Loucy (cell line): ENCODE measurements around the gene HMGCS1.

Experiments used
- H2AFZ ChIP-seq: fragments of 200-600 bp; sonication (generic); 2 replicates; pipeline ENCODE4 v1.6.0; 2016; ENCODE audit warnings: antibody characterized with exemption, mild to moderate bottlenecking, low read length, moderate library complexity
- H3F3A ChIP-seq: fragments of 200-600 bp; 2 replicates; pipeline ENCODE4 v1.6.0; 2016; ENCODE audit warnings: antibody characterized with exemption, low read depth, mild to moderate bottlenecking
- H3K27me3 ChIP-seq: fragments of 200-600 bp; sonication (generic); 2 replicates; pipeline ENCODE4 v1.6.1; 2014; ENCODE audit warnings: low read length, mild to moderate bottlenecking; ENCODE audit not compliant: insufficient read depth, poor library complexity, severe bottlenecking
- H3K36me3 ChIP-seq: fragments of 200-600 bp; sonication (generic); 2 replicates; pipeline ENCODE4 v1.6.1; 2016; ENCODE audit warnings: low read length; ENCODE audit not compliant: insufficient read depth
- H3K4me1 ChIP-seq: fragments of 200-600 bp; sonication (generic); 2 replicates; pipeline ENCODE4 v1.5.1; 2014; ENCODE audit warnings: low read length, mild to moderate bottlenecking; ENCODE audit not compliant: insufficient read depth, poor library complexity, severe bottlenecking
- H3K4me2 ChIP-seq: fragments of 200-600 bp; sonication (generic); 2 replicates; pipeline ENCODE4 v1.6.0; 2014; ENCODE audit warnings: antibody characterized with exemption, low read length, low read depth, mild to moderate bottlenecking; ENCODE audit not compliant: poor library complexity, severe bottlenecking
- H3K4me3 ChIP-seq: fragments of 200-600 bp; sonication (generic); 2 replicates; pipeline ENCODE4 v1.5.1; 2014; ENCODE audit warnings: low read length, mild to moderate bottlenecking, mixed read lengths; ENCODE audit not compliant: poor library complexity, severe bottlenecking
- H3K79me2 ChIP-seq: fragments of 200-600 bp; sonication (generic); 2 replicates; pipeline ENCODE4 v1.6.1; 2014; ENCODE audit warnings: low read length; ENCODE audit not compliant: insufficient read depth
- H3K9ac ChIP-seq: fragments of 200-600 bp; sonication (generic); 2 replicates; pipeline ENCODE4 v1.6.0; 2014; ENCODE audit warnings: mild to moderate bottlenecking, low read depth, low read length, moderate library complexity; ENCODE audit not compliant: poor library complexity, severe bottlenecking
- H3K9me2 ChIP-seq: fragments of 200-600 bp; sonication (generic); replicated peaks from 2 replicates; pipeline ENCODE4 v1.6.1; 2016; ENCODE audit warnings: low read depth, low read length, mixed read lengths
- H3K9me3 ChIP-seq: fragments of 200-600 bp; sonication (generic); 2 replicates; pipeline ENCODE4 v1.6.1; 2014; ENCODE audit warnings: mild to moderate bottlenecking, antibody characterized with exemption, low read length, low read depth; ENCODE audit not compliant: insufficient read depth
- H4K20me1 ChIP-seq: fragments of 200-600 bp; sonication (generic); 2 replicates; pipeline ENCODE4 v1.6.0; 2014; ENCODE audit warnings: antibody characterized with exemption, low read length, mild to moderate bottlenecking; ENCODE audit not compliant: insufficient read depth, poor library complexity, severe bottlenecking
- CTCF ChIP-seq: fragments of 200-600 bp; sonication (generic); conservative IDR thresholded peaks from 2 replicates; pipeline ENCODE4 v1.5.1; 2014; ENCODE audit warnings: mild to moderate bottlenecking, antibody characterized with exemption, low read length
- EZH2phosphoT487 ChIP-seq: fragments of 200-600 bp; IDR thresholded peaks from 2 replicates; pipeline ENCODE4 v1.6.1; 2018; ENCODE audit warnings: antibody characterized with exemption, mild to moderate bottlenecking, moderate library complexity, borderline replicate concordance

Gene HMGCS1

GRCh38 chr5:43315263-43315662 is 2.1 kb upstream of the HMGCS1 start:
- Histone ChIP-seq H3K9ac (no peak overlapping the region), H3K4me1 (peaks cover 33% of the 10 kb centered on the region), H3K9me2 (no peaks in the 10 kb centered on the region), H3F3A (peaks cover 7% of the 10 kb centered on the region), H3K36me3 (no peaks in the 10 kb centered on the region), H3K27me3 (no peaks in the 10 kb centered on the region), H3K79me2 (peaks cover 30% of the 10 kb centered on the region), H2AFZ (no peak overlapping the region), H3K4me2 (no peak overlapping the region), H3K9me3 (no peaks in the 10 kb centered on the region), H4K20me1 (peaks cover 29% of the 10 kb centered on the region), H3K4me3 (no peak overlapping the region)
- TF ChIP-seq EZH2phosphoT487 (no peak), CTCF (no peak)

GRCh38 chr5:43314724-43315123 is 1.5 kb upstream of the HMGCS1 start:
- H3K4me3 ChIP-seq: no peak overlapping the region
- H3K9me3 ChIP-seq: no peaks in the 10 kb centered on the region
- no peak overlapping the region for H2AFZ ChIP-seq
- no peaks in the 10 kb centered on the region for H3K9me2 ChIP-seq
- H3K36me3 ChIP-seq: peaks cover 1% of the 10 kb centered on the region; the same call in 1 of the 2 replicates
- peak overlapping the region; percentile 78 for H3K9ac ChIP-seq
- peaks cover 34% of the 10 kb centered on the region for H4K20me1 ChIP-seq
- H3F3A ChIP-seq: peaks cover 7% of the 10 kb centered on the region
- H3K79me2 ChIP-seq: peaks cover 35% of the 10 kb centered on the region
- no peak for TF ChIP-seq CTCF
- no peak for TF ChIP-seq EZH2phosphoT487
- peak overlapping the region; percentile 74 for H3K4me2 ChIP-seq
- H3K27me3 ChIP-seq: no peaks in the 10 kb centered on the region
- H3K4me1 ChIP-seq: peaks cover 39% of the 10 kb centered on the region

DNA sequence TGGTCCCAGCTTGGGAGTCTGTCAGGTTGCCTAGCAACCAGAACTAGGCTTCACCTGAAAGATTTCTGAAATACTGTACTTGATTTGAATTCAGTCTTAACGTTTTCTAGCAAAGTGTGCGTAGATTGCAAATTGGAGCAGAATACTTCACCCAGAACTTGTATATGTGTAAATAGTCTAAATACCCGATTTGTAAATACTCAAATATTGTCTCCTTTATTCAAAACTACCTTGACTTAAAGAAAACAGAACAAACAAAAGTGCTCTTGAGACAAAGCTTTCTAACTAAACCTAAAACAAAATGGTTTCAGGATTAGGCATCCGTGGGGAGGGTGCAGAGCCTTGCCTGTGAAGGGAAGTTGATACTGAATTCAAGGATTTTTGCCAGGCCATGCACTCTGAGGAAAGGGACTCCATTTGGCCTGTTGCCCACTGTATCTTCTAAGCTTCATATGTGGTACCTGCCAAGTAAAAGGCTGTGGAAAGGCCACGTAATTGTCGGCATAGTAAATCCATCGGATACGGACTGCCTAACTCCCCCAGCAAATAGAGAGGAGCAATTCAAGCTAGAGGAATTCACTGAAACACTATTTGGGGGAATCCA is 744 bp upstream of the HMGCS1 start:
- Histone ChIP-seq H3K79me2 (peaks cover 43% of the 10 kb centered on the region), H3F3A (peaks cover 7% of the 10 kb centered on the region), H3K4me3 (peak overlapping the region; percentile 59), H3K36me3 (peaks cover 4% of the 10 kb centered on the region; the same call in 1 of the 2 replicates), H3K9me3 (no peaks in the 10 kb centered on the region), H3K27me3 (no peaks in the 10 kb centered on the region), H3K9ac (peak overlapping the region; percentile 78), H2AFZ (no peak overlapping the region), H3K9me2 (no peaks in the 10 kb centered on the region), H3K4me2 (peak overlapping the region; percentile 74), H4K20me1 (peaks cover 42% of the 10 kb centered on the region), H3K4me1 (peaks cover 46% of the 10 kb centered on the region)
- no peak for TF ChIP-seq CTCF
- TF ChIP-seq EZH2phosphoT487: no peak
